Measurements from ENCODE around the gene PLCB4. TPM values are rescaled to one million over a fixed set of nuclear protein-coding genes. Genes with fewer than 3 reads are reported as not detected.
A peak's percentile ranks its signal among the peaks of the same experiment; 100 is the strongest.

PLCB4 gene
- total and polyA plus RNA-seq, 8 donors: 0.56 to 9.3 (median 2.3) TPM

DNA sequence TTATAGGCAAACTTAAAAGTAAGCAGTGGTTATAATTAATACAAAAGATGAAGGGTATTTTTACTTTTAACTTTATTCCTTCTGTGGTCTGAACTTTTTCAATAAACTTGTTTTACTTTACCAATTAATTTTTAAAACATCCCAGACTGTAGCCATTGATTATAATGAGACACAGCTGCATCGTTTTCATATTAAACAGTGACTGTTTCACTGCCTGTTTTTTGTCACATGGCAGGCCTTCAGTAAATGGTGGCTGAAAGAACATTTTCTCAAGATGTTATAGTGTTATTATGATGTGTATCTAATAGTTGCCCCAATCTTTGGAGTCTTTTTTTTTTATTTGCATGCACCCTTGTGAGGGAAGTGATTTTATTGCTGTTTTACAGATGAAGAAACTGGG, 95.1 kb downstream of the PLCB4 start:
- Histone ChIP-seq H3K36me3 (no peaks in the 10 kb centered on the region), H3K9me3 (no peaks in the 10 kb centered on the region), H3K27me3 (no peaks in the 10 kb centered on the region), H3K4me1 (peaks cover 0 to 6% (median 0%) of the 10 kb centered on the region in 3 donors), H3K4me3 (no peak overlapping the region), H3K27ac (no peak overlapping the region)
- 58 to 69% methylated on average over 1 of the region's 1 CpG for WGBS, 2 donors
- no peak for DNase-seq
- intact Hi-C loops (cut with DNase I): no loop called here
- ATAC-seq: no peak
- TF ChIP-seq, protein P1, sequence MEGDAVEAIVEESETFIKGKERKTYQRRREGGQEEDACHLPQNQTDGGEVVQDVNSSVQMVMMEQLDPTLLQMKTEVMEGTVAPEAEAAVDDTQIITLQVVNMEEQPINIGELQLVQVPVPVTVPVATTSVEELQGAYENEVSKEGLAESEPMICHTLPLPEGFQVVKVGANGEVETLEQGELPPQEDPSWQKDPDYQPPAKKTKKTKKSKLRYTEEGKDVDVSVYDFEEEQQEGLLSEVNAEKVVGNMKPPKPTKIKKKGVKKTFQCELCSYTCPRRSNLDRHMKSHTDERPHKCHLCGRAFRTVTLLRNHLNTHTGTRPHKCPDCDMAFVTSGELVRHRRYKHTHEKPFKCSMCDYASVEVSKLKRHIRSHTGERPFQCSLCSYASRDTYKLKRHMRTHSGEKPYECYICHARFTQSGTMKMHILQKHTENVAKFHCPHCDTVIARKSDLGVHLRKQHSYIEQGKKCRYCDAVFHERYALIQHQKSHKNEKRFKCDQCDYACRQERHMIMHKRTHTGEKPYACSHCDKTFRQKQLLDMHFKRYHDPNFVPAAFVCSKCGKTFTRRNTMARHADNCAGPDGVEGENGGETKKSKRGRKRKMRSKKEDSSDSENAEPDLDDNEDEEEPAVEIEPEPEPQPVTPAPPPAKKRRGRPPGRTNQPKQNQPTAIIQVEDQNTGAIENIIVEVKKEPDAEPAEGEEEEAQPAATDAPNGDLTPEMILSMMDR (IDR thresholded peaks at IDR 0.05): no peak
- FAIRE-seq: no peak

DNA sequence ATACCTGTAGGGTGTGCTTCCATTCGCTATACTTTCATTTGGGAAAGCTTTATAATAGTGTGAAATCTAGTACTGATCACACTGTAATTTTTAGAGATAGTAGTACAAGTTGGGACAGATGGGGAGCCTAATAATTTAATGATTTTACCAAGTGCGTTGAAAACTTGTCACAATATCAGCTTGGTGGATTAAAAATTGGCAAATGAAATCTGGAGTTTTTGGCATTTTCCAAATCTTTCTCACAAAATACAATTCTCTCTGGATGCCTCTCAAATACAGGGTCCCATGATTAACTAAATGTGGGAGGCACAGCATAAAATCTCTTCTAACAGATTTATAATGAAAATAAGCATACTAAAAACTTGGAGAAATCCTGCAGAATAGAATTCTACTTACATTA, 96.4 kb downstream of the PLCB4 start:
- H3K4me3 ChIP-seq: no peak overlapping the region
- DNase-seq (no peak), ATAC-seq (no peak), FAIRE-seq (no peak)
- H3K4me1 ChIP-seq: peaks cover 0 to 6% (median 0%) of the 10 kb centered on the region in 3 donors
- no peaks in the 10 kb centered on the region for H3K36me3 ChIP-seq
- WGBS, 2 donors: 83 to 90% methylated on average over 2 of the region's 2 CpGs
- TF ChIP-seq, protein P1 (IDR thresholded peaks at IDR 0.05): no peak
- H3K27me3 ChIP-seq: no peaks in the 10 kb centered on the region
- H3K9me3 ChIP-seq: no peaks in the 10 kb centered on the region
- H3K27ac ChIP-seq: no peak overlapping the region
- intact Hi-C loops (cut with DNase I): no loop called here

DNA sequence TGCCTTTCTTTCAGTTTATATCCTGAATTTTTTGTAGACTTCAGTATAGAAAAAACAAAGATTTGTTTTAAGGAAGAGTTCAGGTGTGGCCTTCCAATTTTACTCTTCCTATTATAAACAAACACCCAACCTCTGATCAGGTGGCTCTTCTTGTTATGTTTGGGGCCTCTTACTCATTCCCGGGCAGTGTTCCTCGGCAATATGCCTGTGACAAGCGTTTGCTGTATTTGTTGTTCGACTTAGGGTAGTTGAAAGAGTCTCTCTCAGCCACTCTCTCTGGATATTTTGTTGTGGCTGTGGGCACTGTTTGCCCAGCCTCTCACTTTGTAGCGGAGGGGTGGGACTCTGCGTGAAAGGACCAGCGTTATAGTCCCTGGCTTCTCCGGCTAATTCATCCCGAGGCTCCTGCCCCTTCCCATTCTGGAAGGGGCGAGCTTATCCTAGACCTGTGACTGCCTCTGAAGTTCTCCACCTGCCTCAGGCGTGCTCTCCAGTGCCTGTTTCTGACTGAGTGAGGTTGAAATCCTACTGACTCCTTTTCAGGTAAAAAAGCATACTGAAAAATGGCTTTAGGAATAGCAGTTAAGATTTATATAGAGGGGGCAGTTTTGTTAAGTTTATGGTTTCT, 97.4 kb downstream of the PLCB4 start:
- Histone ChIP-seq H3K27me3 (no peaks in the 10 kb centered on the region), H3K9me3 (no peaks in the 10 kb centered on the region), H3K4me1 (peaks cover 0 to under 1% (median 0%) of the 10 kb centered on the region in 3 donors), H3K4me3 (no peak overlapping the region), H3K27ac (no peak overlapping the region), H3K36me3 (no peaks in the 10 kb centered on the region)
- intact Hi-C loops (cut with DNase I): no loop called here
- ATAC-seq: peak in 2 of 4 donors; percentile 34 to 43
- no peak for DNase-seq
- no peak for FAIRE-seq
- WGBS, 2 donors: 63 to 69% methylated on average over 11 of the region's 11 CpGs
- TF ChIP-seq, protein P1 (IDR thresholded peaks at IDR 0.05): no peak

DNA sequence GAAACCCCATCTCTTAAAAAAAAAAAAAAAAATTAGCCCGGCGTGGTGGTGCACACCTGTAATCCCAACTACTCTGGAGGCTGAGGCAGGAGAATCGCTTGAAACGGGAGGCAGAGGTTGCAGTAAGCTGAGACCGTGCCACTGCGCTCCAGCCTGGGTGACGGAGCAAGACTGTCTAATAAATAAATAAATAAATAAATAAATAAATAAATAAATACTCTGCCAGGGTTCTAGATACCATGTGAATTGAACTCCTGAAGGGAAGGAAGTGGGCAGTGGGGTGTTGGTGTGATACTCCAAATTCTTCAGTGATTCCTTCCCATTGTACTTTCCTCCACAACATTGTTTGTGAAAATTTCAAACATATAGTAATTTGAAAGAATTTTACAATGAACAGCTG, 100.5 kb downstream of the PLCB4 start:
- intact Hi-C loops (cut with DNase I): no loop called here
- ATAC-seq (no peak), FAIRE-seq (no peak), DNase-seq (no peak)
- H3K27ac ChIP-seq: no peak overlapping the region
- no peaks in the 10 kb centered on the region for H3K4me1 ChIP-seq
- no peaks in the 10 kb centered on the region for H3K9me3 ChIP-seq
- no peak overlapping the region for H3K4me3 ChIP-seq
- TF ChIP-seq, protein P1 (IDR thresholded peaks at IDR 0.05): no peak
- no peaks in the 10 kb centered on the region for H3K36me3 ChIP-seq
- H3K27me3 ChIP-seq: no peaks in the 10 kb centered on the region
- WGBS, 2 donors: 95 to 98% methylated on average over 7 of the region's 7 CpGs

DNA sequence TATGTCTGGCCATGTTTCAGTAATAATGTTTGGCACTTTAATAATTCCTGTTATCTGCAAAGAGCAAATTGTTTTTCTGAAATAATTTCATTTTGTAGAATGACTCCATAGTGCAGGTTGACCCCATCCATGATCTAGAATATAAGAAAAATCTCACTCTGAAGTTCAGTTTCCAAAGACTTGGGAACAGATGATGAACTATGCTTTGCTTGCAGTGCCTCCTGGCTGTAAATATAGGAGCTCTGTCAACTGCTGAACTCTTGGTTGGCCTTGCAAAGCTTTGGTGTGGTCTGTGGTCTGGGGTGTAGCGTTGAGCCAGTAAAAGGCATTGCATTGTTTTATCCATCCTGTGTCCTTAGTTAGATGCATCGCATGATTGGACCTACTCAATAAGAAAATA, 104.0 kb downstream of the PLCB4 start:
- no peak for FAIRE-seq
- Histone ChIP-seq H3K4me3 (no peak overlapping the region), H3K27me3 (no peaks in the 10 kb centered on the region), H3K27ac (no peak overlapping the region), H3K9me3 (no peaks in the 10 kb centered on the region), H3K4me1 (no peaks in the 10 kb centered on the region), H3K36me3 (no peaks in the 10 kb centered on the region)
- intact Hi-C loops (cut with DNase I): no loop called here
- WGBS, 2 donors: 71 to 79% methylated on average over 2 of the region's 2 CpGs
- peak in 1 of 4 donors; percentile 21 for ATAC-seq
- DNase-seq: no peak
- TF ChIP-seq, protein P1 (IDR thresholded peaks at IDR 0.05): no peak

Measured in pancreas (tissue), 10 donors.